Thyroid gland (tissue), 4 donors: ENCODE results near the gene COL9A3.

Experiments
- CTCF ChIP-seq, 6 experiments: fragments of 200-600 bp in 3 of 6; fragments of 450-650 bp in 3 of 6; sonication (generic) in 3 of 6; IDR thresholded peaks; one replicate each; pipeline ENCODE4 v1.5.1; 2016 to 2019; ENCODE audit warnings: antibody characterized with exemption in 6 of 6, mild to moderate bottlenecking in 2 of 6, inconsistent platforms in 1 of 6, moderate library complexity in 1 of 6
- POLR2A ChIP-seq, 2 donors: fragments of 450-650 bp; IDR thresholded peaks; one replicate each; pipeline ENCODE4 v1.6.1; 2017; ENCODE audit warnings: antibody characterized with exemption in 2 of 2, mild to moderate bottlenecking in 2 of 2, moderate library complexity in 1 of 2

- TF ChIP-seq CTCF (IDR thresholded peaks at IDR 0.05), result no peak
- no peak for TF ChIP-seq POLR2A (IDR thresholded peaks at IDR 0.05)
Measured at GRCh38 chr20:62860924-62861691, 44.3 kb downstream of the COL9A3 start.
